Vagina (tissue), 2 donors: ENCODE data around the gene PPP2R2C. TPM values are rescaled to one million over a fixed set of nuclear protein-coding genes. Genes with fewer than 3 reads are reported as not detected.

Experiments
- DNase-seq, 2 donors: peaks; one replicate each; pipeline ENCODE4 v3.0.0-alpha.2; 2017; ENCODE audit errors: extremely low spot score in 2 of 2
- H3K27ac ChIP-seq: fragments of 200-600 bp; sonication (generic); one replicate; pipeline ENCODE4 v1.5.1; 2019
- H3K27me3 ChIP-seq: fragments of 200-600 bp; sonication (generic); one replicate; pipeline ENCODE4 v1.5.1; 2019
- H3K36me3 ChIP-seq, 2 donors: fragments of 200-600 bp; sonication (generic); one replicate each; pipeline ENCODE4 v1.5.1; 2017 to 2019
- H3K4me1 ChIP-seq: fragments of 200-600 bp; sonication (generic); one replicate; pipeline ENCODE4 v1.5.1; 2019
- H3K4me3 ChIP-seq, 2 donors: fragments of 200-600 bp; sonication (generic); 1 replicate in 1 of 2; 2 replicates in 1 of 2; pipeline ENCODE4 v1.5.1; 2016 to 2019
- H3K9me3 ChIP-seq: fragments of 200-600 bp; sonication (generic); one replicate; pipeline ENCODE4 v1.5.1; 2019
- CTCF ChIP-seq, 3 experiments: fragments of 450-650 bp in 2 of 3; fragments of 200-600 bp in 1 of 3; sonication (generic) in 1 of 3; IDR thresholded peaks; one replicate each; pipeline ENCODE4 v1.5.1; 2017 to 2019; ENCODE audit warnings: antibody characterized with exemption in 3 of 3, mild to moderate bottlenecking in 2 of 3, moderate library complexity in 2 of 3
- POLR2A ChIP-seq, 2 donors: fragments of 450-650 bp; IDR thresholded peaks; one replicate each; pipeline ENCODE4 v1.6.1; 2017; ENCODE audit warnings: antibody characterized with exemption in 2 of 2, mild to moderate bottlenecking in 2 of 2, moderate library complexity in 2 of 2
- POLR2AphosphoS5 ChIP-seq, 2 donors: sonication (generic); formaldehyde crosslinking; IDR thresholded peaks; one replicate each; pipeline ENCODE4 v1.9.0; 2017; ENCODE audit warnings: antibody characterized with exemption in 2 of 2, mild to moderate bottlenecking in 2 of 2, low read depth in 1 of 2; ENCODE audit not compliant: insufficient read depth in 1 of 2
- intact Hi-C: fragments of 100-400 bp; cut with DNase I; formaldehyde crosslinking; loops from one replicate; pipeline ENCODE4 v1.15.1; 2023
- total RNA-seq: library from RNA; depleted of rRNA; stranded (reverse); fragments of >200 nt; gene quantifications from one replicate; pipeline ENCODE4 v1.2.3, GENCODE V29; 2016

The PPP2R2C gene
- total RNA-seq, 1 donor from 2014 or later = 17.2 TPM

DNA sequence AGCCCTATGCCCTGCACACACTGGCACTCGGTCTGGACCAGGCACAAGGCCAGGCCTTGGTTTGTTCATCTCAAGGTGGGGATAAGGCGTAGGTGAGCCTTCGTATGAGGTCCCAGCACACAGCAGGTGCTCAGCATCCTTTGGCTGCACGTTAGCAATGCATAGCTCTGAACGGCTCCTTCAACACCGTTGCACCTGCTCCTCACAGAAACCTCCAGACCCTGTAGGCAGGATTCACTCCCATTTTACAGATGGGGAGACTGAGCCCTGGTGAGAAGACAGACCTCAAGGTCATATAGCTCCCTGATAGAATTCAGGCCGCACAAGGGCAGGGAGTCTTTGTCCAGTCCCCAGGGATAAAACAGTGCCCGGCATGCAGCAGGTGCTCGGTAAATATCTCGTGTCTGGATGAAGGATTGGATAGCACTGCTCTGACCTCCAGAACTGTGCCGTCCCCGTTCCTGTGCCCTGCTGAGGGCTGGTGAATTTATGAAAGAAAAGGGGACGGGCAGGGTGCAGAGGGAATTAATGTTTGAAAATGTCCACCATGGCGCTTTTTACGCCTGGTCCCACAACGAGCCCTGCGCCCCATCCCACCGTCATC, 2.4 kb downstream of the PPP2R2C start:
- Histone ChIP-seq H3K4me1 (peaks cover 33% of the 10 kb centered on the region), H3K9me3 (no peaks in the 10 kb centered on the region), H3K27ac (peak overlapping the region; percentile 60), H3K27me3 (no peaks in the 10 kb centered on the region), H3K4me3 (peak overlapping the region; percentile 50 to 65), H3K36me3 (no peaks in the 10 kb centered on the region)
- DNase-seq = peak; percentile 67 to 80
- intact Hi-C loops = no loop called here
- no peak for TF ChIP-seq CTCF (IDR thresholded peaks at IDR 0.05)
- no peak for TF ChIP-seq POLR2AphosphoS5 (IDR thresholded peaks at IDR 0.05; ENCODE audit: insufficient read depth in 1 of 2, low read depth in 1 of 2)
- TF ChIP-seq POLR2A (IDR thresholded peaks at IDR 0.05) = no peak

- Histone ChIP-seq H3K4me3 (no peak overlapping the region), H3K27ac (no peak overlapping the region), H3K27me3 (no peaks in the 10 kb centered on the region), H3K4me1 (peaks cover 33% of the 10 kb centered on the region), H3K9me3 (no peaks in the 10 kb centered on the region), H3K36me3 (no peaks in the 10 kb centered on the region)
- TF ChIP-seq POLR2AphosphoS5 (IDR thresholded peaks at IDR 0.05; ENCODE audit: insufficient read depth in 1 of 2, low read depth in 1 of 2) = no peak
- no peak for TF ChIP-seq CTCF (IDR thresholded peaks at IDR 0.05)
- no peak for TF ChIP-seq POLR2A (IDR thresholded peaks at IDR 0.05)
- intact Hi-C loops = no loop called here
- peak in 1 of 2 donors; percentile 5 for DNase-seq
Observed at GRCh38 chr4:6469144-6469543, 3.3 kb downstream of the PPP2R2C start.

- H3K9me3 ChIP-seq = no peaks in the 10 kb centered on the region
- intact Hi-C loops = no loop called here
- peak in 1 of 2 donors; percentile 61 for DNase-seq
- no peak overlapping the region for H3K4me3 ChIP-seq
- H3K4me1 ChIP-seq = peaks cover 29% of the 10 kb centered on the region
- H3K27me3 ChIP-seq = no peaks in the 10 kb centered on the region
- no peak overlapping the region for H3K27ac ChIP-seq
- H3K36me3 ChIP-seq = no peaks in the 10 kb centered on the region
- TF ChIP-seq POLR2A (IDR thresholded peaks at IDR 0.05) (no peak), POLR2AphosphoS5 (IDR thresholded peaks at IDR 0.05; ENCODE audit: insufficient read depth in 1 of 2, low read depth in 1 of 2) (no peak), CTCF (IDR thresholded peaks at IDR 0.05) (no peak)
Observed at GRCh38 chr4:6468376-6468775, 4.0 kb downstream of the PPP2R2C start.

- peaks cover 22% of the 10 kb centered on the region for H3K4me1 ChIP-seq
- intact Hi-C loops = no loop called here
- no peaks in the 10 kb centered on the region for H3K36me3 ChIP-seq
- no peak for DNase-seq
- no peak overlapping the region for H3K27ac ChIP-seq
- H3K9me3 ChIP-seq = no peaks in the 10 kb centered on the region
- no peak overlapping the region for H3K4me3 ChIP-seq
- no peaks in the 10 kb centered on the region for H3K27me3 ChIP-seq
- TF ChIP-seq CTCF (IDR thresholded peaks at IDR 0.05) = no peak
Observed at GRCh38 chr4:6467600-6467999, 4.8 kb downstream of the PPP2R2C start.

- H3K27ac ChIP-seq = no peak overlapping the region
- intact Hi-C loops = no loop called here
- no peak for TF ChIP-seq POLR2A (IDR thresholded peaks at IDR 0.05)
- no peak for TF ChIP-seq POLR2AphosphoS5 (IDR thresholded peaks at IDR 0.05; ENCODE audit: insufficient read depth in 1 of 2, low read depth in 1 of 2)
- H3K4me1 ChIP-seq = peaks cover 20% of the 10 kb centered on the region
- H3K36me3 ChIP-seq = no peaks in the 10 kb centered on the region
- H3K4me3 ChIP-seq = no peak overlapping the region
- H3K9me3 ChIP-seq = no peaks in the 10 kb centered on the region
- H3K27me3 ChIP-seq = no peaks in the 10 kb centered on the region
- DNase-seq = peak; percentile 13 to 52
Observed at GRCh38 chr4:6466756-6467381, 5.5 kb downstream of the PPP2R2C start.
